GM12874 (cell line): ENCODE results near the gene GNB1.

Source experiments
- TF ChIP-seq, protein P1 (sequence below): IDR thresholded peaks from 2 replicates; pipeline ENCODE4 v1.5.1; 2011; ENCODE audit warnings: low read depth, mild to moderate bottlenecking, control low read depth, low read length, moderate library complexity; ENCODE audit not compliant: insufficient read depth

The GNB1 gene

DNA sequence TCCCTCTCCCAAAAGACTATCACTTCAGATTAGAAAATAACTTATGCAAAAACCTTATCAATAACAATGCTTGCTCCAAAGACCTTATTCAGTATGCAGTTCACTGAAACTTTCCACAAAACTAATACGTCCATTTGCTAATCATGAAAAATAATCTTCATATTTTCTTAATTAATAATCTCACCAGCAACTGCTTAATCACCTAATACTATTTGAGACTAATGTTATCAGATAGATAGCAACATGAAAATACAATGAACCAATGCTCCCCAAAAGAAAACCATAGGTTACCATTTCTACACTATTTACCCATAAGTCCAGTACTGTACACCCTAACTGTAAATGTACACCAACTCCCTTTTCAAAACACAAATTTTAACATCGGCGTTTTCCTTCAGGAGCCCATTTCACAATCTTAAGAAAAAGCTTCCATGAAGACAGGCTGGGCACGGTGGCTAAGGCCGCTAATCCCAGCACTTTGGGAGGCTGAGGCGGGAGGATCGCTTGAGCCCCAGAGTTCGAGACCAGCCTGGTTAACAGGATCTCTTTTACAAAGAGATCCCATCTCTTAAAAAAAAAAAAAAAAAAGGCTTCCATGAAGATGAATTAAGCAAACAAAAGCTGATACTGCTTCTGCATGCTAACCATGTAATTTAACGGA, 1.7 kb downstream of the GNB1 start:
- TF ChIP-seq, protein P1, sequence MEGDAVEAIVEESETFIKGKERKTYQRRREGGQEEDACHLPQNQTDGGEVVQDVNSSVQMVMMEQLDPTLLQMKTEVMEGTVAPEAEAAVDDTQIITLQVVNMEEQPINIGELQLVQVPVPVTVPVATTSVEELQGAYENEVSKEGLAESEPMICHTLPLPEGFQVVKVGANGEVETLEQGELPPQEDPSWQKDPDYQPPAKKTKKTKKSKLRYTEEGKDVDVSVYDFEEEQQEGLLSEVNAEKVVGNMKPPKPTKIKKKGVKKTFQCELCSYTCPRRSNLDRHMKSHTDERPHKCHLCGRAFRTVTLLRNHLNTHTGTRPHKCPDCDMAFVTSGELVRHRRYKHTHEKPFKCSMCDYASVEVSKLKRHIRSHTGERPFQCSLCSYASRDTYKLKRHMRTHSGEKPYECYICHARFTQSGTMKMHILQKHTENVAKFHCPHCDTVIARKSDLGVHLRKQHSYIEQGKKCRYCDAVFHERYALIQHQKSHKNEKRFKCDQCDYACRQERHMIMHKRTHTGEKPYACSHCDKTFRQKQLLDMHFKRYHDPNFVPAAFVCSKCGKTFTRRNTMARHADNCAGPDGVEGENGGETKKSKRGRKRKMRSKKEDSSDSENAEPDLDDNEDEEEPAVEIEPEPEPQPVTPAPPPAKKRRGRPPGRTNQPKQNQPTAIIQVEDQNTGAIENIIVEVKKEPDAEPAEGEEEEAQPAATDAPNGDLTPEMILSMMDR, result no peak

DNA sequence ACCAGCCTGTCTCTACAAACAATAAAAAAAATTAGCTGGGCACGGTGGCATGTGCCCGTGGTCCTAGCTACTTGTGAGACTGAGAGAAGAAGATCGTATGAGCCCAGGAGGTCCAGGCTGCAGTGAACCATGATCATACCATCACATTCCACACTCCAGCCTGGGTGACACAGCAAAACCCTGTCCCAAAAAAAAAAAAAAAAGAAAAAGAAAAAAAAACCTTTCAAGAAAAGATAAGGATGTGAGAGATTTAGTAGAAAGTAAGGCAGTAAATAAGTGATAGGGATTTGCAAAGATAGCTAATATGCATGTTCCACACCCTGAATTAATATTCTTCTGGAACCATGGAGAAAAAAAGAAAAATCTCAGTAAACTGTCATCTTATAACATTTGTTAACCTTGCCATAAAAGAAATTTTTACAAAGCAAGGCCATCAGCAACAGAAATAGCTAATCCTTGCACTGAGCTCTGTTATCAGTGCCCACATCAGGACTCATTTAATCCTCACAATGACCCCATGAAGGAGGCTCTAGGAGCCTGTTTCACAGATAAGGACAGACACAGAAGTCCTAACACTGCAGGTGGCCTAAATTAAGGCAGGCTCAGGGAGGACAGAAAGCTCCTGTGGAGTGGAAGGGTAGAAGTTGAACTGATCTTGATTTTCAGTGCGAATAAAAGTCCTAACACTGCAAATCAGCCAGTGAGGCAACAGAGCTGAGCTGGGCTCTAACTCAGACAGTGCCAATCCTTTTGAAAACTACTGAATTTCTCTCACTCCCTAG, 7.6 kb downstream of the GNB1 start:
- TF ChIP-seq, protein P1, result no peak

DNA sequence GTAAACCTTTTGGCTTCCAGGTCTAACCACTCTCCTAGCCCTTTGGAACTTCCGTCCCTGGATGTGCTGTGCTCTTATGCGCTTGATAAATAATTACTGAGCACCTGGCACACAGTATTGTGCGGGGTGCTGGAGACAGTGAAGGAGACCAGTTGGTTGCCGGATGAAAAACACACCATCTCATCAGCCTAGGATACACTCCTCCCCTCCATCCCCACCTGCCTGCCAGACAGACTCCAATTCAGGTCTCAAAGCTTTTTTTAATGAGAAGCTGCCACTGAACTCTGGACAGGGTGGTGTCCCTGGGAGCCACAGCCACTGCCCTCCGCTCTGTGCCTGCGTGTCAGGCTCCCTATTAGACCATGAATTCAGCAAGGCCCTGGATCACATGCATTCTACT, 9.2 kb downstream of the GNB1 start:
- TF ChIP-seq, protein P1, result no peak

DNA sequence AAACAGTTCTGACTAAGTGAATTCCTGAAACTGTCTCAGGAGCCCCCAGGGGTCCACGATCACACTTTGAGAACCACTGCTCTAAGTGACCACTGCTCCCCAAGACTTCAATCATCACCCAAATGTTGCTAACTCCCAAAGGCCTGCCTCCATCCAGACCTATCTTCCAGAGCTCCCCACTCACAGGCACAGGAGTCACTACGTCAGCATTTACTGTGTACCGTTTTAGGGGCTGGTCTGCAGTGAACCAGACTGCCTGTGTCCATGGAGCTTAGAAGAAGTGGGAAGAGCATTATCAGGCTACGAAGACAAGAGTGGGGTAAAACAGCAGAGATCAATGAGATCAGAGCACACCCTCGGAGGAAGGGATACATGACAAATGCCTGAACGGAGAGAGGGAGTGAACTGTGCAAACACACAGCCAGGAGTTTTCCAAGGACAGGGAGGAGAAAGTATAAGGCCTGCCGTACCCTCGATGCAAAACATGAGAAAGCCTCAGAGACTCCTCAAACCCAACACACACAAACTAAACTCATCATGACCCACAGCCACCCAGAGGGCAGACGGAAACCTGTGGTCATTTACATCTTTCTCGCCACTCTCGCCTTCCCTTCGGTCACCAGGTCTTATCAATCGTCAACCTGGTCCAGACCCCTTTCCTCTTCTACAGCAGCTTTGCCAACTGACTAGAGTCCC, 10.1 kb downstream of the GNB1 start:
- TF ChIP-seq, protein P1, result no peak

DNA sequence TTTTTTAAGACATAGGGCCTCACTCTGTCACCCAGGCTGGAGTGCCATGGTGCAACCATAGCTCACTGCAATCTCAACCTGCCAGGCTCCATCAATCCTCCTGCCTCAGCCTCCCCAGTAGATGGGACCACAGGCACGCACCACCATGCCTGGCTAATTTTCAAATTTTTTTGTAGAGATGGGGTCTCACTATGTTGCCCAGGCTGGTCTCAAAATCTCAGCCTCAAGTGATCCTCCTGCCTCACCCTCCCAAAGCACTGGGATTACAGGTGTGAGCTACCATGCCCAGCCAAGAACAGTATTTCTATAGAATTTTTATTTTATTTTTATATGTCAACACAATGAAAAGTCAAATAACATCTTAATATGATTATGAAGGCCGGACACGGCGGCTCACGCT, 10.9 kb downstream of the GNB1 start:
- TF ChIP-seq, protein P1, result no peak

DNA sequence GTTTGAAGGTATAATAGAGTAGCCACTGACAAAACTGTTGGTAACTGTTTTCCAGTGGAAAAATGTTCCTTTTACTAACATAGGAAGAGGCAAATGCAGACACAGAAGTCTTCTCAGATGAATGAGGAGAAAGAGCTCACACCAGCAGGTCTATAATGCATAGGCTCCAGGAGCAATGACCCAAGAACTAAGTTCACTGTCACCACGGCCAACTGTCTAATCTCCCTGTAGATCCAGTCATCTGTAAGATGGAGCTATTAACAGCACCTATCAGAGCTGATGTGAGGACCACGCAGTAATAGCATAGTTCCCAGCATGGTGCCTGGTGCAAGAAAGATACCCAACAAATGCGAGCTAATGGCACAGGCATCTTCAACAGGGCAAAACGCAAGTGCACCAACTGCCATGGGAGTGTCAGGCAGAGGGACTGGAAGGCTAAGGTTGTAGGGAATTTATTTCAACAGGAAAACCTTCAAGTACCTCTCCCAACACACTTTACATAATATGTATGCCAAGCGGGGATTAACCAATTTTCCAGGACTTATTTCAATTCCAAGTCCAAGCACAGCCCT, 12.9 kb downstream of the GNB1 start:
- TF ChIP-seq, protein P1, result no peak

DNA sequence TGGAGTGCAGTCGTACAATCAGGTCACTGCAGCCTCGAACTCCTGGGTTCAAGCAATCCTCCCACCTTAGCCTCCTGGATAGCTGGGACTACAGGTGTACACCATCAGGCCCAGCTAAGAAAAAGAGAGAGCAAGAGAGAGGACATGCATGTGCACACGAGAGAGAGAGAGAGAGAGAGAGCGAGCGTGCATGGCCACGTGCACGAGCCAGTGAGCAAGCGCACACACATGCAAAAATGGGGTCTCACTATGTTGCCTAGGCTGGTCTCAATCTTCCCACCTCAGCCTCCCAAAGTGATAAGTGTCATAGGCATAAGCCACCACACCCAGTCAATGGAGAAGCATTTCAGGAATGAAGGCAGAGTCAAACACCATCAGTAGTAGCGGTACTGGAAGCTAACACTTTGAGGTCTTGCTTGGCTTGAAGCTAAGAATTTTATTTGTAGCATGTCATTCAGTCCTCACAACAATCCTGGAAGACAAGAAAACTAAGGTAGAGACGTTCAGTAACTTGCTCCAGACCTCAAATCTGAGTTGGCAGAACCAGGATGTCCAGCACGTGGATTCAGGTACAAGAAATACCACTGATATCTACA, 14.5 kb downstream of the GNB1 start:
- TF ChIP-seq, protein P1, result no peak
